ENCODE results near the gene FSTL1. TPM values are rescaled to one million over a fixed set of nuclear protein-coding genes. Genes with fewer than 3 reads are reported as not detected.

Gene FSTL1
- total RNA-seq, 2 donors from 2014 or later: 0.39 to 3.0 TPM

DNA sequence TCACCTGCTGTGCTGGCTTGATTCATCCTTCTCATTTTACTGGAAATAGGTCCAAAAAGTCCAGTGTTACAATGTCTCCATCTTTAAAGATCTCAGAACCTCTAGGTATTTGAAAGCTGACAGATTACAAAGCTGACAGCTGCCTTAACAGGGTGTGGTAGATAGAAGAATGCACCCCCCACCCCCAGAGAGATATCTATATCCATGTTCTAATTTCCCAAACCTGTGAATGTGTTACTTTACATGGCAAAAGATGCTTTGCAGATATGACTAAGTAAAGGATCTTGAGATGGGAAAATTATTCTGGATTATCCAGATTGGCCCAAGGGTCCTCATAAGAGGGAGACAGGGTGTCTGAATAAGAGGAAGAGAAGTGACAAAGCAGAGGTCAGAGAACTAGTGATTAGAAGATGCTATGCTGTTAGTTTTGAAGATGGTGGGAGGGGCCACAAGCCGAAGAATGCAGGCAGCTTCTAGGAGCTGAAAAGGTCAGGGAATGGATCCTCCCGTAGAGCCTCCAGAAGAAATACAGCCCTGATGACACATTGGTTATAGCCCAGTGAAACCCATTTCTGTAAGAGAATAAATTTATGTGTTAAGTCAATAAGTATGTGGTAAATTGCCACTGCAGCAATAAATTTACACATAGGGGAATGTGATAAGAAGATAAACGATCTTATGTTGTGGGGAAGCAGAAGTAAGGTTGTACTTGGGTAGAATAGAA lies 21.5 kb upstream of the FSTL1 start:
- no peaks in the 10 kb centered on the region for H3K36me3 Mint-ChIP-seq
- DNase-seq (ENCODE audit: low spot score in 2 of 2): no peak
- no peaks in the 10 kb centered on the region for H3K9me3 Mint-ChIP-seq
- no peak for ATAC-seq
- no peak overlapping the region for H3K27ac Mint-ChIP-seq

DNA sequence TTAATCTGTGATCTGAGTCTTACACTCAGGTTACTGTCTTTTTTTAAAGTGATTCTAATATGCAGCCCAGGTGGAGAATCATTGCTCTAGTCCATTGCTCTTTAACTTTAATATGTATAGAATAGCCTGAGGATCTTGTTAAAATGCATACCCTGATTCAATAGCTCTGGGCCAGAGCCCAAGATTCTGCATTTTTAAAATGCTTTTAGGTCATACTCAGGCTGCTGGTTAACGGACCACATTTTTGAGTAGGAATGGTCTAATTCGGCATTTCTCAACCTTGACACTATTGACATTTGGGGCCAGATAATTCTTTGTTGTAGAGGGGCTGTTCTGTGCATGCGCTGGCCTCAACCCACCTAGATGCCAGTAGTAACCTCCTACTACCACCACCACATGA lies 20.9 kb upstream of the FSTL1 start:
- Mint-ChIP-seq H3K36me3 (no peaks in the 10 kb centered on the region), H3K9me3 (no peaks in the 10 kb centered on the region), H3K27ac (no peak overlapping the region)
- ATAC-seq (no peak), DNase-seq (ENCODE audit: low spot score in 2 of 2) (no peak)

DNA sequence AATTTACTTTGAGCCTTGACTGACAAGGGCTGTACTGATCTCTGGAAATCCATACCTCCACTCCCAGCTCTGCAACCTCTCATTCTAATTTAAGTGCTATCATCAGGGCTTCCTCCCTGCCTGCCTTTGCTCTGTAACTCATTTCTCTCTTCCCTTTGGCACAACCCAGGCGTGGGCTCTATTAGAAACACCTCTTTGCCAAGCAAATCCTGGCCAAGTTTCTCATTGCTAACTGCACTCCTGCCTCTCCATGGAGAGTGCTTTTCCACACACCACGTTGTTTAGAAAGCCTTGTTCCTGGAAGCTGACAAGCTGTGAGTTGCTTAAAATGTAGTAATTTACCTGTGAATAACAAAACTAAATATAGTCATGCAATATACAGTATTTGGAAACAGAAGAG lies 20.1 kb upstream of the FSTL1 start:
- no peaks in the 10 kb centered on the region for H3K9me3 Mint-ChIP-seq
- DNase-seq (ENCODE audit: low spot score in 2 of 2) (no peak), ATAC-seq (no peak)
- H3K36me3 Mint-ChIP-seq: no peaks in the 10 kb centered on the region
- H3K27ac Mint-ChIP-seq: no peak overlapping the region

DNA sequence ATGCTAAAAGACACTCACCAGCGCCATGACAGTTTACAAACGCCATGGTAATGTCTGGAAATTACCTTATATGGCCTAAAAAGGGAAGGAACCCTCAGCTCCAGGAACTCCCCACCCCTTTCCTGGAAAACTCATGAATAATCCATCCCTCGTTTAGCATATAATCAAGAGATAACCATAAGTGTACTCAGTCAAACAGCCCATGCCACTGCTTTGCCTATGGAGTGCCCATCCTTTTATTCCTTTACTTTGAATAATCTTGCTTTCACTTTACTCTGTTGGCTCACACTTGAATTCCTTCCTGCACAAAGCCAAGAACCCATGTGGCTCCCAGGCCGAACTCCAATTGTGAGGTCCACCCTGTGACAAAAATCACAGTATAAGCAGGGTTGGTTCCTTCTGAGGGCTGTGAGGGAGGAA lies 19.1 kb upstream of the FSTL1 start:
- Mint-ChIP-seq H3K36me3 (no peaks in the 10 kb centered on the region), H3K27ac (no peak overlapping the region), H3K9me3 (no peaks in the 10 kb centered on the region)
- DNase-seq (ENCODE audit: low spot score in 2 of 2) (no peak), ATAC-seq (no peak)

DNA sequence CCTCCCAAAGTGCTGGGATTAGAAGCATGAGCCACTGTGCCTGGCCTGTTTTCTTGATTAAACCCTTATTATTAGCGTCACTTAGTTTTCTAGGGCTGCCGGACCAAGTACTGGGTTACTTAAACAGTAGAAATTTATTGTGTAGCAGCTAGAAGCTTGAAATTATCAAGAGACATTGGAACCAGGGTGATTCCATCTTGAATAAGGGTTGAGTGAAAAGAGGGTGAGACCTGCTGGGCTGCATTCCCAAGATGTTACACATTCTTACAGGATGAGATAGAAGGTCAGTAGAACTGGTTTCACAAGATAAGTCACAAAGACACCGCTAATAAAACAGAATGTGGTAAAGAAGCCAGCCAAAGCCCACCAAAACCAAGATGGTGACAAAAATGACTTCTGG lies 18.6 kb upstream of the FSTL1 start:
- H3K27ac Mint-ChIP-seq: no peak overlapping the region
- ATAC-seq (no peak), DNase-seq (ENCODE audit: low spot score in 2 of 2) (no peak)
- no peaks in the 10 kb centered on the region for H3K9me3 Mint-ChIP-seq
- H3K36me3 Mint-ChIP-seq: no peaks in the 10 kb centered on the region

DNA sequence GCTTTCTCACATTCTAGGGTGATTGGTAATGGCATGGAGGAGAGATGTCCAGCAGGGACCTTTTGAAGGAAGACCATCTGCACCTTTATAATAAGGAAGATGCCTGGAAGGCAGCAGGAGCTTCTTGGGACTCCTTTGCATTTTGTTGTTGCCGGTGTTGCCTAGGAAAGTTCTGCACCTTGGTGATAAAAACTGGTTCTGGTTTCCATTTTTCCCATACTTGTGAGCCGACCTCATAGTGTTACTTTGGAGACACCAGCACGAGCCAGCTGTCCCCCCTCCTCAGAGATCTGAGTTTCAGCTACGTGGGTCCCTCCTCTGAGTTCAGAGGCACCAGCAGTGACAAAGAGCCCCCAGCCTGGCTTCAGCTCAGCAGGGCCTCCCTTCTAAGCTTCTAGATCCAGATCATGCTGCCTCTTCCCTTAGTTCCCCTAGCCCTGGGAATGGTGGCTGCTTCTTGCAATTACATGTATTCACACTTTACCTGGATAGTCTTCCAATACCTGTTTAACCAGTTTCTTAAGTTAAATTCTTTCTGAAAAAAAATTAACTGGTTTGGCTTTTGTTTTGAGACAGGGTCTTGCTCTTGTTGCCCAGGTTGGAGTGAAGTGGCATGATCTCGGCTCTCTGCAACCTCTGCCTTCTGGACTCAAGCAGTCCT lies 18.0 kb upstream of the FSTL1 start:
- H3K27ac Mint-ChIP-seq: no peak overlapping the region

DNA sequence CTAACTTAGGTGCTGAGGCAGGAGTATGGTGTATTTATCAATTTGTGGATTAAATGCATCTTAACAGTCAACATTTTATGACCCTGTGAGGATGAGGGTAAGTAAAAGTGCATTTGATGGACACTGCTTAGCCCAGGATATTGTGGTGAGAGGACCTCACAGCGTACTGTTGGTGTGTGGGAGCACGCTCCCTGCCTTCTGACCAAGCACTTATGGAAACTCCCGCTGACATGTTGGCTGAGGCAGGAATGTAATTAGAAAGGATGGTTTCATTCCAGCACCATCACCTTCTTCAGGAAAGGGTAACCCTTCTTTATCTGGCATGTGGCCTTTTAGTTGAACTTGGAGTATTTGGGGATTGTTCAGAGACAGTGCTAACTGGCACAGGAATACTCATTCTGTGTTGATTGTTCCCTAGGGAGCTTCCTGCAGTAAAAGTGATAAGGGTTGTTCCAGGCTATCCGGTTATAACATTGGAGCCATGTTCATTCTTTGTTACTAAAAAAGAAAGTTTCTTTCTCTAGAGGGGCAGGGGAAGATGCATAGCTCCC lies 11.7 kb upstream of the FSTL1 start:
- no peak for ATAC-seq
- DNase-seq (ENCODE audit: low spot score in 2 of 2): no peak
- H3K27ac Mint-ChIP-seq: no peak overlapping the region
- H3K9me3 Mint-ChIP-seq: no peaks in the 10 kb centered on the region
- H3K36me3 Mint-ChIP-seq: no peaks in the 10 kb centered on the region

More for the DNA sequence above, 18.0 kb upstream of the FSTL1 start:
- ATAC-seq (no peak), DNase-seq (ENCODE audit: low spot score in 2 of 2) (no peak)
- Mint-ChIP-seq H3K36me3 (no peaks in the 10 kb centered on the region), H3K9me3 (no peaks in the 10 kb centered on the region)

DNA sequence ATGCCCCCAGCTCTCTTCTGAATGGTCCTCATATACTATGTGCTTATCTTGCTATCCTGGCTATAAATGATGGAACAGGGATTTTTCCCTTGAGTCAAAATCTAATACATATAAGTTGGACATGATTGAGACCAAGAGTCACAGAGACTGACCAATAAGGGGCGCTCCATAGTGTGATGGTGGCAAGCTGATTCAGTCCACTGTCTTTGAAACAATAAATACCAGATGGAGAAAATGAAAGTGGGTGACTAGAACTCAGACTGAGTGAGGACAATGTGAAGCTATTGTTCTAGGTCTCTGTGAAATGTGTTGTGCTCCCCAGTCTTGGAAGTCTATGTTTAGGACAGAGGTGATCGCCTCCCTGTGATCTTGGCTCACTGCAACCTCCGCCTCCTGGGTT lies 10.6 kb upstream of the FSTL1 start:
- Mint-ChIP-seq H3K9me3 (no peaks in the 10 kb centered on the region), H3K27ac (no peak overlapping the region), H3K36me3 (no peaks in the 10 kb centered on the region)
- no peak for DNase-seq (ENCODE audit: low spot score in 2 of 2)
- ATAC-seq: no peak

DNA sequence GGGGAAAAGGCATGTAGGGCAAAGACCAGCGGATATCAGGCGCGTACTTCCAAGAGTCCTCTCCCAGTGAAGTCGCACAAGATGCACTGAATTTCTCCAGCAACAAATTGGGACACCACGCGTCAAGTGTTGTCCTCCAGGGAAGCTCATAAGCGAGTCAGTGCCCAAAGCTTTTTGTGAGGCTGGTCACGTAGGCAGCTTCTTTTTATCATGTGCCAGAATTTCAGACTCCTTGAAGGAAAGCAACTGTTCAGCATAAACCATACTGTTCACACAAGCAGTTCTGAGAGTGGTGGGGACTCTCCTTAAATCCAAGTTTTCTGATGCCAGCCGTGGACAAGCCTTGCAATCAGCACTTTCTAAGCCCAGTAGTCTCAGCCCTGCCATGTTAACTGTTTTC lies 10.1 kb upstream of the FSTL1 start:
- no peaks in the 10 kb centered on the region for H3K36me3 Mint-ChIP-seq
- H3K27ac Mint-ChIP-seq: no peak overlapping the region
- H3K9me3 Mint-ChIP-seq: no peaks in the 10 kb centered on the region
- no peak for ATAC-seq
- no peak for DNase-seq (ENCODE audit: low spot score in 2 of 2)

DNA sequence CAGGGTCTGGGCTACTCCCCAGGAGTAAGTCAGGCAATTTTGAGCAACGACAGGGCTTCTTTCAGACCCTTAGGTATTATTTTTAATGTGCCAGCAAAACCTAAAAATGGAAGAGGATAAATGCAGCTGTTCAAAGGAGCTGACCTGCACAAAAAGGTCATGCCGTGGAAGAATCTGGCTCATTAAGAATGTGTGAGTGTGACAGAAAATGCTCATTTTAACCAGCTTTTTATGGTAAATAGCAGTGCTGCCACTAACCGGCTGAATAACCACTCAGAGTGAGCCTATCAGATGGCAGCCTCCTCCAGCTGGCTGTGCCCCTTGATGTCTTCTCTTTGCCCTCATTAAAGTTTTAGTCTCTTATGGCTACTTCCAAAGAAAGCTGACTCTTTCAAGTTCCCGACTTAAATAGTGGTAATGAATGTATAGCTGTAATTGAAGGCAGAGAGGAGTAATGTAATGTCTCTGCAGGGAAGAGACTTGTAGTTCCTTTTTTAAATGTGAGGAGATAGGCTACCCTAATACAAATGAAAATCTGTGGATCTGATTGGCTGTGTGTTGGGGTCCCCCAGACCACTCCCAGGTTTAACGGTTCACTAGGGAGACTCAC lies 9.5 kb upstream of the FSTL1 start:
- Mint-ChIP-seq H3K36me3 (no peaks in the 10 kb centered on the region), H3K9me3 (no peaks in the 10 kb centered on the region), H3K27ac (no peak overlapping the region)
- no peak for ATAC-seq
- no peak for DNase-seq (ENCODE audit: low spot score in 2 of 2)

DNA sequence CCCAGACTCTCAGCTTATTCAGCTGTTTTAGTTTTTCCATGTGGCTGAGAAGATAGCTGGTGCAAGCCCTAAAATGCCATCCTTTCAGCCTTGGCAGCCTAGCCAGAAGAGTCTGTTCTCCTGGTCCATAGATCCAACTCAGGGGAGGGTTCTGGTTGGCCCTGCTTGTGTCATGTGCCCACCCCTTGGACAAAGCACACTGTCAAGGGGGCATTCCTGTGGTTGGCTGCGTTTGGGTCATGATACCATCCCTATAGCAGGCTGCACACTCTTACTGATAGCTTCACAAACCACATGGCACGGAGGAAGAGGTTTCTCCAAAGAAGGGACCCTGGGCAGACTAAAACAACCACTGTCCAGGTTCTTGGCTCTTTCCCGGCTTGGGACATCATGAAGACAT lies 8.4 kb upstream of the FSTL1 start:
- ATAC-seq (no peak), DNase-seq (ENCODE audit: low spot score in 2 of 2) (no peak)
- no peaks in the 10 kb centered on the region for H3K9me3 Mint-ChIP-seq
- H3K36me3 Mint-ChIP-seq: no peaks in the 10 kb centered on the region
- H3K27ac Mint-ChIP-seq: no peak overlapping the region

DNA sequence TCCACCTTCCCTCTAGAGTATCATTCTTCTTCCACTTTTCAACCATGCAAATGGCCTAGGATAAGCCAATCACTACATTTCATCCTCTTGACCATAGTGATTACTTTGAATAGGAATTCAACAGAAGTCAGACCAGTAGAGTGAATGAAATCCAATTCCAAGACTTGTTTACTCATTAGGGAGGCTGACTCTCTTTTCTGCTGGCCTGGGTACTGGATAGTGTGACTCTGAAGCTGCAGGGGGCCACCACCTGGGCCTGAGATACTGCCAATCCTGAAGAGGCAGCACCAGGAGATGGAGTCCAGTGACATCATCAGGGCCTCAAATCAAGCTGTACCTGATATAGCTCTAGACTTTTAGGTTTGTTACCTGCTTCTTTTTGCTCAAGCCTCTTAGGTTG lies 7.0 kb upstream of the FSTL1 start:
- H3K36me3 Mint-ChIP-seq: no peaks in the 10 kb centered on the region
- DNase-seq (ENCODE audit: low spot score in 2 of 2) (no peak), ATAC-seq (no peak)
- H3K27ac Mint-ChIP-seq: no peak overlapping the region
- H3K9me3 Mint-ChIP-seq: no peaks in the 10 kb centered on the region

DNA sequence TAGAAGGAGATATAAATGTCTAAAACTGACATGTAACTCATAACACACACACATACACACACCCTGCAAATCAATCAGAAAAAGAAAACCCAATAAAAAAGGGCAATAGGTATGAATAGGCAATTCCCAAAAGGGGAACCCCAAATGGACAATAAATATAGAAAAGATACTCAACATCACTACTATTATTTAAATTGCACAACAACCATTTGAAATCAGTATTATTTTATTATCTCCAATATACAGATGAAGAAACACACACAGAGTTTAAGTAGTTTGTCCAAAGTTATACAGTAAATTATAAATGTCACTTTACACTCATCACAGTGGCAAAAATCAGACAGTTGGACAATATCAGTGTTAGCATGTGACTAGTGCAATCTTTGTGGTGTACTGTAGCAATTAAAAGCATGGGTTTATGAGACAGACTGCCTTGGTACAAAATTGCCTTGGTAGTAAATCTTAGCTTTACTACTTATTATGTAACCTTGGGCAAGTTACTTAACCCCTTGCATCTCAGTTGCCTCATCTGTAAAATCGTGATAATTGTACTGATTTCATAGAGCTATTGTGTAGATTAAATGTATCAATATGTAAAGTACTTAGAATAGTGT lies 3.4 kb upstream of the FSTL1 start:
- no peak for ATAC-seq
- no peaks in the 10 kb centered on the region for H3K9me3 Mint-ChIP-seq
- peaks cover 0 to 8% of the 10 kb centered on the region in 2 donors for H3K36me3 Mint-ChIP-seq
- no peak for DNase-seq (ENCODE audit: low spot score in 2 of 2)
- H3K27ac Mint-ChIP-seq: no peak overlapping the region

DNA sequence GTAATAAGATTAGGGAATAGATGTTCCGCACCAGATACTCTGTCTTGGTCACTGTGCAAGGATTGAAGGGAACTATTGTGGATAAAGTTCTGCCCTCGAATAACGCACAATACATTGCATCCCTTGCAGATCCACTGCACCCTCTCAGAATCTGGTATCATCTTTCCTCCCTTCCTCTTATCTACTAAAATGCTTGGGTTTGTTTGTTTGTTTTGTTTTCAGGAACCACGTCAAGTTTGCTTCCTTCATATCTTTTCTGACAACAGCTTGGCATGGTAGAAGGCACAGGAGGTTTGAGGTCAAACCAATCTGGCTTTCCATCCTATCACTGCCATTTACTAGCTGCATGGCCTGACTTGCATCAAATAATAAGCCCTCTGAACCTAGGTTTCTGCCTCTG lies 2.0 kb upstream of the FSTL1 start:
- Mint-ChIP-seq H3K27ac (no peak overlapping the region), H3K9me3 (no peaks in the 10 kb centered on the region), H3K36me3 (peaks cover 0 to 8% of the 10 kb centered on the region in 2 donors)
- no peak for DNase-seq (ENCODE audit: low spot score in 2 of 2)
- no peak for ATAC-seq

DNA sequence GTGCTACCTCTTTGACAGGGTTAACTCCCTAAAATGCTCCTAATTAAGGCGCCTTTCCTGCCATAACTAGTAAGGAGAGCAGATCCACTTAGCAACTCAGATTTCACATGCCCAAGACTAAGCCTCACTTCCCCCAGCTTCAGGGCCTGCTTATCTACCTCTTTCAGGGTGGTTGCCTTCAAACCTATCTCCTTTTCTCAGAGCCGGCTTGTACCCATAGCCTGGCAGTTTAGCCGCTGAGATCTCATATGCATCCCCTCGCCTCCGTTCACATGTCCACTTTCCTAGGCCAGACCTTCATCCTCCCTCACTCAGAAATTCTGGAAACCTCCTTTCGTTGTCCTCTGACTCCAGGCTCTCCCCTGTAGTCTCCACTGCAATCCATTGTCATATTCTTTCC lies 1.0 kb upstream of the FSTL1 start:
- no peak for DNase-seq (ENCODE audit: low spot score in 2 of 2)
- Mint-ChIP-seq H3K9me3 (no peaks in the 10 kb centered on the region), H3K27ac (no peak overlapping the region), H3K36me3 (peaks cover 0 to 8% of the 10 kb centered on the region in 2 donors)
- no peak for ATAC-seq

DNA sequence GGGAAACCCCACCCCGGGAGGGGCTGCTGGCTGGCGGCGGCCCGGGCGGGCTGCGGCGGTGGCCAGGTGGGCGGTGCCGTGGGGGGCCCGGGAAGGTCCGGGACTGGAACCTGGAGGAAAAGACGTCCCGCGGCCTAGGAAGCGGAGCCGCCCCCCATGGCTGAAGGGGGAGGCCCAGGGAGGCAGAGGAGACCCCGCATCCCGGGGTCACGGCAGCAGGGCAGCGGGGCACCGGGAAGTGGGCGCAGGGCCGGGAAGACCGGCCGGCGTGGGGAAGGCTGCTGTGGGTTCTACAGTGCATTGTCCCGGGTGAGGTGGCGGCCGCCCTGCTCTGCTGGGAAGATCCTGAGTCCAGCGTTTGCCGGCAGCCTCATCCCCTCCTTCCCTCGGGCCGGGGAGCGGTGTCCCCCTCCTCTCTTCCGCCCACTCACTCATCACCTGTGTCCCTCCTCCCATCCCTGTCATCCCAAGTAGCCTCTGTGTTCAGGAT lies 525 bp upstream of the FSTL1 start:
- Mint-ChIP-seq H3K9me3 (no peaks in the 10 kb centered on the region), H3K36me3 (peaks cover 0 to 8% of the 10 kb centered on the region in 2 donors), H3K27ac (no peak overlapping the region)
- ATAC-seq: no peak
- DNase-seq (ENCODE audit: low spot score in 2 of 2): no peak

Data from activated naive CD4-positive, alpha-beta T cell treated with anti-CD3 and anti-CD28 coated beads, Interleukin-2, amount 50 U/mL, for 72 hours (primary cell).